HepG2 (cell line): ENCODE results near the gene PTPRU. TPM values are rescaled to one million over a fixed set of nuclear protein-coding genes. Genes with fewer than 3 reads are reported as not detected.
A peak's percentile ranks its signal among the peaks of the same experiment; 100 is the strongest.

Experiments
- ARNT ChIP-seq: fragments of 450-650 bp; IDR thresholded peaks from 2 replicates; pipeline ENCODE4 v1.6.1; 2017
- EZH2 ChIP-seq: conservative IDR thresholded peaks from 2 replicates; pipeline ENCODE4 v1.6.1; 2012; ENCODE audit warnings: mild to moderate bottlenecking, low read depth, low read length, moderate library complexity
- FLYWCH1 ChIP-seq: sonication (generic); formaldehyde crosslinking; IDR thresholded peaks from 2 replicates; pipeline ENCODE4 v1.8.1; 2023; ENCODE audit warnings: mild to moderate bottlenecking, missing genetic modification reagents
- FOXJ3 ChIP-seq: sonication (generic); formaldehyde crosslinking; IDR thresholded peaks from 2 replicates; pipeline ENCODE4 v1.4.0; 2020; ENCODE audit warnings: missing genetic modification reagents, mild to moderate bottlenecking, borderline replicate concordance
- FOXO1 ChIP-seq: sonication (generic); formaldehyde crosslinking; IDR thresholded peaks from 2 replicates; pipeline ENCODE4 v1.4.0; 2020; ENCODE audit warnings: missing genetic modification reagents
- HHEX ChIP-seq: IDR thresholded peaks from 2 replicates; pipeline ENCODE4 v1.6.1; 2016; ENCODE audit warnings: control low read depth
- ZBTB1 ChIP-seq: sonication (generic); formaldehyde crosslinking; IDR thresholded peaks from 2 replicates; pipeline ENCODE4 v1.4.0; 2020; ENCODE audit warnings: missing genetic modification reagents, borderline replicate concordance
- ZBTB34 ChIP-seq: sonication (generic); formaldehyde crosslinking; IDR thresholded peaks from 2 replicates; pipeline ENCODE4 v1.8.0; 2022; ENCODE audit warnings: mild to moderate bottlenecking, missing genetic modification reagents
- ZMYM3 ChIP-seq: sonication (generic); formaldehyde crosslinking; IDR thresholded peaks from 2 replicates; pipeline ENCODE4 v1.5.1; 2020; ENCODE audit warnings: mild to moderate bottlenecking, missing genetic modification reagents
- ZNF251 ChIP-seq: sonication (generic); formaldehyde crosslinking; IDR thresholded peaks from 2 replicates; pipeline ENCODE4 v1.9.0; 2021; ENCODE audit warnings: mild to moderate bottlenecking, missing genetic modification reagents
- ZNF296 ChIP-seq: sonication (generic); formaldehyde crosslinking; conservative IDR thresholded peaks from 2 replicates; pipeline ENCODE4 v1.5.0; 2020; ENCODE audit warnings: mild to moderate bottlenecking, missing genetic modification reagents
- ZNF317 ChIP-seq: sonication (generic); formaldehyde crosslinking; IDR thresholded peaks from 2 replicates; pipeline ENCODE4 v1.5.0; 2020; ENCODE audit warnings: mild to moderate bottlenecking, missing genetic modification reagents
- ZNF362 ChIP-seq: sonication (generic); formaldehyde crosslinking; IDR thresholded peaks from 2 replicates; pipeline ENCODE4 v1.4.0; 2020; ENCODE audit warnings: missing genetic modification reagents, mild to moderate bottlenecking, borderline replicate concordance
- ZNF513 ChIP-seq: sonication (generic); formaldehyde crosslinking; conservative IDR thresholded peaks from 2 replicates; pipeline ENCODE4 v1.5.0; 2020; ENCODE audit warnings: missing genetic modification reagents
- ZNF546 ChIP-seq: sonication (generic); formaldehyde crosslinking; conservative IDR thresholded peaks from 2 replicates; pipeline ENCODE4 v1.8.1; 2023; ENCODE audit warnings: mild to moderate bottlenecking, missing genetic modification reagents
- ZNF609 ChIP-seq: sonication (generic); formaldehyde crosslinking; IDR thresholded peaks from 2 replicates; pipeline ENCODE4 v1.4.0; 2020; ENCODE audit warnings: mild to moderate bottlenecking, missing genetic modification reagents, borderline replicate concordance
- ZNF7 ChIP-seq: IDR thresholded peaks from 2 replicates; pipeline ENCODE4 v1.6.1; 2016; ENCODE audit warnings: missing biosample characterization, missing genetic modification reagents
- ZNF800 ChIP-seq: sonication (generic); formaldehyde crosslinking; IDR thresholded peaks from 2 replicates; pipeline ENCODE4 v1.4.0; 2020; ENCODE audit warnings: missing genetic modification reagents
- ZNF839 ChIP-seq: sonication (generic); formaldehyde crosslinking; IDR thresholded peaks from 2 replicates; pipeline ENCODE4 v1.4.0; 2020; ENCODE audit warnings: missing genetic modification reagents, mild to moderate bottlenecking, borderline replicate concordance
- polyA plus RNA-seq, 8 experiments: library from polyadenylated mRNA; depleted of rRNA in 3 of 8; stranded (reverse) in 7 of 8; unstranded in 1 of 8; fragments of >200 nt; fragmentation: Illumina TruSeq in 4 of 8; extraction: Trizol in 4 of 8; gene quantifications; 2 replicates each; pipeline versions ENCODE4 v1.2.1 to v1.2.3, GENCODE V29; 2011 to 2016; ENCODE audit warnings: low read depth in 4 of 8, missing spikeins in 1 of 8, mixed read lengths in 1 of 8; ENCODE audit not compliant: insufficient read depth in 1 of 8
- total RNA-seq, 5 experiments: library from RNA; depleted of rRNA; stranded (reverse); fragments of >200 nt; fragmentation: Illumina TruSeq; extraction: Trizol; gene quantifications; 2 replicates each; pipeline ENCODE4 v1.2.3, GENCODE V29; 2016; ENCODE audit warnings: low read depth in 1 of 5

Gene PTPRU
- total and polyA plus RNA-seq, 2 of the 13 experiments (the other 11 are each of a cell fraction or from before 2014, with no cell fraction given), result 21.6 to 22.3 TPM

GRCh38 chr1:29230553-29231378, 5.6 kb upstream of the PTPRU start, which contains the start of gene MECR (continued):
- TF ChIP-seq ARNT (no peak), ZNF362 (CRISPR knock-in tag) (no peak), ZBTB1 (no peak), ZMYM3 (CRISPR knock-in tag) (peak; percentile 62), ZBTB34 (CRISPR knock-in tag) (no peak), ZNF296 (CRISPR knock-in tag) (no peak), FLYWCH1 (CRISPR knock-in tag) (no peak), ZNF317 (CRISPR knock-in tag) (peak; percentile 45; the same call in 1 of the 2 replicates), ZNF800 (peak; percentile 72), HHEX (CRISPR knock-in tag) (no peak), ZNF546 (CRISPR knock-in tag) (peak; percentile 34; the same call in 1 of the 2 replicates), ZNF251 (no peak), ZNF513 (no peak), ZNF609 (no peak), ZNF7 (CRISPR knock-in tag) (no peak), FOXO1 (no peak), EZH2 (no peak), FOXJ3 (no peak), ZNF839 (CRISPR knock-in tag) (no peak)
